ENCODE results near the gene TRIM67.

TRIM67 gene

GRCh38 chr1:231218078-231218477 is 56.2 kb downstream of the TRIM67 start:
- peak; percentile 56 for DNase-seq (ENCODE audit: low read depth)
- no peak for TF ChIP-seq CTCF (conservative IDR thresholded peaks at IDR 0.05; ENCODE audit: low read length)
- no peak overlapping the region for H3K4me3 ChIP-seq (ENCODE audit: low read length)

DNA sequence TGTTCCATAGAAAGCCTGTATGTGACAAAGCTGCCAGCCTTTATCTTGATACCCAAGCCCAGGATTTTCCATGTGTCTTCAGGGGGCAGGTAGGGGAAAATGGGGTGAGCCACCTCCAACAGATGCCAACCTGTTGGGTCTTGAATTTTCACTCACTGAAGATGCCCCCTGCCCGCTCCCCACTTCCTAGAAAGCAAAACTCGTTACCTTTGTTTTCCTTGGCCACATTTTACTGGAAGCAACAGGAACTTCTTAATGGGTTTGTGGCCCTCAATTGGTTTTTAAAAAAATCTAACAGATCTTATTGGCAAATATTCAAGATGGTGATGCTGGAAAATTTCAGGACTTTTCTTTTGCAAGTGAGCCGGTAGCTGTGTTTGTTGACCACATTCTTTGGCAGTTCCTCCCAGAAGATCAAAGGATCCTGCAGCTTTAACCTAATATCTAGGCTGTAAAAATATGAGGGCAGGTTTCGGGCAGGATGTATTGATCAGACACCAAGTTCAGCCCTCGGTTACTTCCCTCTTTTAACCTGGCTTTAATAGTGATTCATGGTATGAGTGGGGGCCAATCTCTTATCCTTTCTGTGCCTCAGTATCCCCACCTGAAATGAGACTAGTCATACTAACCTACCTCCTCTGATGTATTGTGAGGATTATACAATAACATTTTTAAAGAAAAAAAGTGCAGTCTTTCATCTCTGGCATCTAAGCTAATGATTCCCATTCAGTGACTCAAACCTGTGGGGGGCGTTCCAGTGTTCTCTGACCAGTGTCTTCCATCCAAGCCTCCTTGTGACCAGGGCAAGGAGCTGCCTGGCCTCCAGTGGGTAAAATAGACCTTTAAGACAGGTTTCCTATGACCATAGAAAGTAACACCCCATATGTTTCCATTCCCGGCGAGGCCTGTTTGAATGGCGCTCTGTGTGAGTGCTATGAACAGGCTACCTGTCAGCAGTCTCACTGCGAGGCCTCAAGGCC is 57.9 kb downstream of the TRIM67 start:
- no peak for TF ChIP-seq CTCF (conservative IDR thresholded peaks at IDR 0.05; ENCODE audit: low read length)
- DNase-seq (ENCODE audit: low read depth): no peak
- no peak overlapping the region for H3K4me3 ChIP-seq (ENCODE audit: low read length)

DNA sequence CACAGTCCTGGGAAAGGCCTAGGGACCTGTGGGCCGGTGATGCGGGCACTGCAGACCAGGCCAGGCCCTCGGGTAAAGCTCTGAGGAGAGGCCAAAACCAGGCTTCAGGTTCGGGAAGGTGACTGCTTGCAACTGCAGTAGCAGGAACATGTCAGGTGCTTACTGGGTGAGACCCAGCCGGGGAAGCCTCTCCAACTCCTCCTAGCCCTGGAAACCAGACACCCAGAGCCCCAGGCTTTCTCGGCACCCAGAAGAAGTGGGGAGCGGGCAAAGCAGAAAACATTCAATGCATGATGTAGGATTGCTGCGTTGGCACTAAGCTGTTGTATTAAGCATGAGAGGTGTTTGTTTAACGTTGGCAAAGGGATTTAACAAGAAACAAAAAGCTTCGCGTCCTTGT is 58.9 kb downstream of the TRIM67 start:
- H3K4me3 ChIP-seq (ENCODE audit: low read length): no peak overlapping the region
- no peak for TF ChIP-seq CTCF (conservative IDR thresholded peaks at IDR 0.05; ENCODE audit: low read length)
- no peak for DNase-seq (ENCODE audit: low read depth)

- H3K4me3 ChIP-seq (ENCODE audit: low read length): no peak overlapping the region
- DNase-seq (ENCODE audit: low read depth): no peak
- no peak for TF ChIP-seq CTCF (conservative IDR thresholded peaks at IDR 0.05; ENCODE audit: low read length)
Observed at GRCh38 chr1:231226156-231226555, 64.3 kb downstream of the TRIM67 start.

DNA sequence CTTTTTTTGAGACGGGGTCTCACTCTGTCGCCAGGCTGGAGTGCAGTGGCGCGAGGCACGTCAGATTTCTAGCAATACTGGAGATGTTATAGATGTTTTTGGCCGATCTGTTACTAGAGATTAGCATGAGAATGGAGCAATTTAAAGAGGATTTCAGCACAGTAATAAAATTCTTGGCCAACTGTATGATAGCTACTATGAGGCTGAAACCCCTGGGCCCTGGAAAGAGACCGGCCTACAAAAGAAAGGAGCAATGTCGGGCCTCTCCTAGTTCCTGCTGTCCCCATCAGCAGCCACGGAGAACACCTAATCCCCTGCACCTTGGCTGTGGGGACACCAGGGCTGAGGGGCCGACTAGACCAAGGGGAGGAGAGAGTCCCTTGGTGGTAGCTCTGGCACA is 69.7 kb downstream of the TRIM67 start:
- H3K4me3 ChIP-seq (ENCODE audit: low read length): no peak overlapping the region
- no peak for DNase-seq (ENCODE audit: low read depth)
- TF ChIP-seq CTCF (conservative IDR thresholded peaks at IDR 0.05; ENCODE audit: low read length): no peak

DNA sequence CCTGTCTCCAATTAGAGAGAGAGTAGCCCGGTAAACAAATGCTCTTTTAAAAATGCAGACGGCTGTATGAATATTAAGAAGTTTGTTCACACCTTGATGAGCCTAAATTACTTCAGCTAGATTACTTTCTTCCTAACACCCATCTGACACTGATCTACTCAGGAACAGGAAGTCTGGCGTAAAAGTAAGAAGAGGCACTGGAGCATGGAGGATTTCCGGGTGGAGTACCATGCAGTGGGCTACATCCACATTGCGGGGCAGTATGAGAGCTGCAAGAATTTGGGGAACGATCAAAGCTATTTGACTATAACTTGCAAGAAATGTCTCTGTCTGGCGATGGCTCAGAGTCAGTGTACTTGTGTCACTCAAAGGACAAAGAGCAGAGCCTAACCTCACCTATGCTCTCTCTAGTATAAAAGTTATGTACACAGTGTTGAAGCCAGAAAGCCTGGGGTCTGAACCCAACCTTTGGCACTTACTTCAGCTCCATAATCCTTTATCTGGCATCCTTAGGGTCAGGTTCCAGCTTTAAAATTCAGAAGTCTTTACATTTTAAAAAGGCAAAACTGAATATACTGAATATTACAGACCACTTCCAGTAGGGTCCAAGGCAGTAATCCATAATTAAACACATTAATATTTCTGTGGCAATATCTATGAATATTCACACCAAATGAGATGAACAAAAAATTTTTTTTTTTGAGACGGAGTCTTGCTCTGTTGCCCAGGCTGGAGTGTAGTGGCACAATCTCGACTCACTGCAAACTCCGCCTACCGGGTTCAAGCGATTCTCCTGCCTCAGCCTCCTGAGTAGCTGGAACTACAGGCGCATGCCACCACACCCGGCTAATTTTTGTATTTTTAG is 71.2 kb downstream of the TRIM67 start:
- no peak for DNase-seq (ENCODE audit: low read depth)
- no peak overlapping the region for H3K4me3 ChIP-seq (ENCODE audit: low read length)
- TF ChIP-seq CTCF (conservative IDR thresholded peaks at IDR 0.05; ENCODE audit: low read length): no peak
